GM18519 (cell line): ENCODE measurements around the gene ARHGAP42.
"Not testable (repeated sequence)": the region's sequence is repeated elsewhere in the genome, so short reads cannot be mapped to it uniquely, and the experiment has no call there.

ENCODE experiments used
- ATAC-seq: cut with Tn5 transposase; IDR thresholded peaks from one replicate; pipeline ENCODE4 v1.9.1; 2021; ENCODE audit warnings: mild to moderate bottlenecking, moderate library complexity; ENCODE audit not compliant: unreplicated experiment, low FRiP score

Gene ARHGAP42

GRCh38 chr11:100999756-101000155 is 312.7 kb downstream of the ARHGAP42 start:
- ATAC-seq, result no peak

- no peak for ATAC-seq
These were observed 316.4 kb downstream of the ARHGAP42 start for GRCh38 chr11:101003468-101003867.

GRCh38 chr11:101008961-101009689 is 322.0 kb downstream of the ARHGAP42 start:
- no peak for ATAC-seq

- no peak for ATAC-seq
These were observed 322.6 kb downstream of the ARHGAP42 start for GRCh38 chr11:101009690-101010055.

- ATAC-seq, result no peak
These were observed 323.8 kb downstream of the ARHGAP42 start for GRCh38 chr11:101010899-101011298.

GRCh38 chr11:101011881-101012280 is 324.8 kb downstream of the ARHGAP42 start:
- ATAC-seq, result no peak

GRCh38 chr11:101013702-101014101 is 326.6 kb downstream of the ARHGAP42 start:
- ATAC-seq, result not testable (repeated sequence)

GRCh38 chr11:101014600-101015285 is 327.7 kb downstream of the ARHGAP42 start:
- no peak for ATAC-seq

- no peak for ATAC-seq
These were observed 332.8 kb downstream of the ARHGAP42 start for GRCh38 chr11:101019870-101020269.

GRCh38 chr11:101022256-101022655 is 335.2 kb downstream of the ARHGAP42 start:
- ATAC-seq, result no peak

GRCh38 chr11:101028644-101029043 is 341.6 kb downstream of the ARHGAP42 start:
- no peak for ATAC-seq

- ATAC-seq, result no peak
These were observed 342.9 kb downstream of the ARHGAP42 start for GRCh38 chr11:101030015-101030414.

GRCh38 chr11:101030692-101031091 is 343.6 kb downstream of the ARHGAP42 start:
- peak; percentile 61 for ATAC-seq

GRCh38 chr11:101031713-101032112 is 344.6 kb downstream of the ARHGAP42 start:
- no peak for ATAC-seq

- ATAC-seq, result no peak
These were observed 345.9 kb downstream of the ARHGAP42 start for GRCh38 chr11:101032991-101033390.

- ATAC-seq, result no peak
These were observed 347.0 kb downstream of the ARHGAP42 start for GRCh38 chr11:101034076-101034475.

GRCh38 chr11:101035872-101036271 is 348.8 kb downstream of the ARHGAP42 start:
- ATAC-seq, result no peak
